Nephron (organoid): ENCODE results near the gene HAP1.
A peak's percentile ranks its signal among the peaks of the same experiment; 100 is the strongest.

Source experiments
- H3K27ac Mint-ChIP-seq, 3 experiments: 2 replicates each; pipeline ENCODE4 v1.8.0; 2020; ENCODE audit warnings: mixed read lengths in 3 of 3, mild to moderate bottlenecking in 2 of 3, moderate library complexity in 1 of 3
- H3K27me3 Mint-ChIP-seq: 2 replicates; pipeline ENCODE4 v1.8.0; 2021; ENCODE audit warnings: low read depth, mild to moderate bottlenecking, moderate library complexity, mixed read lengths
- H3K36me3 Mint-ChIP-seq: 2 replicates; pipeline ENCODE4 v1.8.0; 2020; ENCODE audit warnings: low read depth, mixed read lengths
- H3K4me1 Mint-ChIP-seq: 2 replicates; pipeline ENCODE4 v1.8.0; 2020; ENCODE audit warnings: mixed read lengths
- H3K4me3 Mint-ChIP-seq, 3 experiments: 2 replicates each; pipeline ENCODE4 v1.8.0; 2020; ENCODE audit warnings: mild to moderate bottlenecking in 3 of 3, mixed read lengths in 3 of 3, moderate library complexity in 2 of 3
- H3K9me3 Mint-ChIP-seq: 2 replicates; pipeline ENCODE4 v1.8.0; 2020; ENCODE audit warnings: mixed read lengths
- CTCF ChIP-seq, 3 experiments: fragments of 200-600 bp; sonication (generic); IDR thresholded peaks; one replicate each; pipeline ENCODE4 v1.5.0; 2021; ENCODE audit warnings: antibody characterized with exemption in 3 of 3; ENCODE audit not compliant: unreplicated experiment in 3 of 3

The HAP1 gene

GRCh38 chr17:41695134-41695661, 39.2 kb downstream of the HAP1 start:
- Mint-ChIP-seq H3K27me3 (no peaks in the 10 kb centered on the region), H3K4me1 (peaks cover 18% of the 10 kb centered on the region), H3K27ac (peak overlapping the region in 1 of 3 experiments; percentile 57), H3K36me3 (peaks cover 46% of the 10 kb centered on the region), H3K4me3 (no peak overlapping the region), H3K9me3 (no peaks in the 10 kb centered on the region)
- TF ChIP-seq CTCF (IDR thresholded peaks at IDR 0.05; ENCODE audit: unreplicated experiment in 3 of 3): no peak

GRCh38 chr17:41692722-41693521, 41.5 kb downstream of the HAP1 start:
- TF ChIP-seq CTCF (IDR thresholded peaks at IDR 0.05; ENCODE audit: unreplicated experiment in 3 of 3): no peak
- no peak overlapping the region for H3K4me3 Mint-ChIP-seq
- peaks cover 53% of the 10 kb centered on the region for H3K36me3 Mint-ChIP-seq
- peaks cover 30% of the 10 kb centered on the region for H3K4me1 Mint-ChIP-seq
- no peaks in the 10 kb centered on the region for H3K9me3 Mint-ChIP-seq
- H3K27ac Mint-ChIP-seq: no peak overlapping the region
- H3K27me3 Mint-ChIP-seq: no peaks in the 10 kb centered on the region

- Mint-ChIP-seq H3K4me3 (peak overlapping the region; percentile 97 to 98 (median 97)), H3K36me3 (peaks cover 53% of the 10 kb centered on the region), H3K4me1 (peaks cover 22% of the 10 kb centered on the region), H3K27me3 (no peaks in the 10 kb centered on the region), H3K27ac (no peak overlapping the region), H3K9me3 (no peaks in the 10 kb centered on the region)
- no peak for TF ChIP-seq CTCF (IDR thresholded peaks at IDR 0.05; ENCODE audit: unreplicated experiment in 3 of 3)
These were observed 43.2 kb downstream of the HAP1 start for GRCh38 chr17:41691031-41691777.

GRCh38 chr17:41690497-41690896, 43.9 kb downstream of the HAP1 start:
- TF ChIP-seq CTCF (IDR thresholded peaks at IDR 0.05; ENCODE audit: unreplicated experiment in 3 of 3): no peak
- H3K4me1 Mint-ChIP-seq: peaks cover 15% of the 10 kb centered on the region
- H3K36me3 Mint-ChIP-seq: peaks cover 49% of the 10 kb centered on the region
- no peak overlapping the region for H3K27ac Mint-ChIP-seq
- H3K27me3 Mint-ChIP-seq: no peaks in the 10 kb centered on the region
- no peaks in the 10 kb centered on the region for H3K9me3 Mint-ChIP-seq
- peak overlapping the region; percentile 97 to 98 (median 97) for H3K4me3 Mint-ChIP-seq

- Mint-ChIP-seq H3K27ac (peak overlapping the region; percentile 94 to 99 (median 99)), H3K9me3 (no peaks in the 10 kb centered on the region)
These were observed 44.7 kb downstream of the HAP1 start for GRCh38 chr17:41689497-41690299.

More at GRCh38 chr17:41689497-41690299, 44.7 kb downstream of the HAP1 start:
- TF ChIP-seq CTCF (IDR thresholded peaks at IDR 0.05; ENCODE audit: unreplicated experiment in 3 of 3): peak; percentile 67 to 77 (median 70)
- Mint-ChIP-seq H3K27me3 (no peaks in the 10 kb centered on the region), H3K4me3 (peak overlapping the region; percentile 97 to 98 (median 97)), H3K36me3 (peaks cover 49% of the 10 kb centered on the region), H3K4me1 (peaks cover 15% of the 10 kb centered on the region)
